GM19452 (cell line): Measurements from ENCODE around the gene NELFB.

Experiments used
- ATAC-seq: cut with Tn5 transposase; IDR thresholded peaks from one replicate; pipeline ENCODE4 v1.9.1; 2021; ENCODE audit not compliant: unreplicated experiment

Gene NELFB

DNA sequence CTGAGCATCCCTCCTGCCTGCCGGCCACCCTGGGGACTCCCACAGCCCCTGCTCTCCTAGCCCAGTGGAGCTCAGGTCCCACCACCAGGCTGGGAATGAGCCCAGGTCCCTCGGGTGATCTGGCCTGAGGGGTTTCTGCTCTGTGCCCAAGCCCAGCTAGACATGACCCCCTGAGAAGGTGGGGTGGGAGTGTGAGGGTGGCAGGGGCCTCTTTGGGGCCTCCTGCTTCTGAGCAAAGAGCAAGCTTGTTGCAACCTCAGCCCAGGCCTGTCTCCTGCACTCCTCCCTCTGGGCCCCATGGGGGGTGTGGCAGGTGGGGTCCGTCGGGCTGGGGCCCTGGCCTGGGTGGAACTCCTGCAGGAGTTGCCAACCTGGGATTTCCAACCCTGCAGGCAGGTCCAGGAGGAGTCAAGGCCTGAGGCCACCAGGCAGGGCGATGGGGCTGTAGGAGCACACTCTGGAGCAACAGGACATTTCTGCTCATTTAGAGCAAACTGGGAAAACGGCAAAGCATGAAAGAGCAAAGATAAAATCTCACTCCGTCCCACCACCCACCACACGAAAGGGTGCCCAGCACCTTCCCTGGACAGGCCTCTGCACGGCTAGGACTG is 58.3 kb downstream of the NELFB start:
- no peak for ATAC-seq

DNA sequence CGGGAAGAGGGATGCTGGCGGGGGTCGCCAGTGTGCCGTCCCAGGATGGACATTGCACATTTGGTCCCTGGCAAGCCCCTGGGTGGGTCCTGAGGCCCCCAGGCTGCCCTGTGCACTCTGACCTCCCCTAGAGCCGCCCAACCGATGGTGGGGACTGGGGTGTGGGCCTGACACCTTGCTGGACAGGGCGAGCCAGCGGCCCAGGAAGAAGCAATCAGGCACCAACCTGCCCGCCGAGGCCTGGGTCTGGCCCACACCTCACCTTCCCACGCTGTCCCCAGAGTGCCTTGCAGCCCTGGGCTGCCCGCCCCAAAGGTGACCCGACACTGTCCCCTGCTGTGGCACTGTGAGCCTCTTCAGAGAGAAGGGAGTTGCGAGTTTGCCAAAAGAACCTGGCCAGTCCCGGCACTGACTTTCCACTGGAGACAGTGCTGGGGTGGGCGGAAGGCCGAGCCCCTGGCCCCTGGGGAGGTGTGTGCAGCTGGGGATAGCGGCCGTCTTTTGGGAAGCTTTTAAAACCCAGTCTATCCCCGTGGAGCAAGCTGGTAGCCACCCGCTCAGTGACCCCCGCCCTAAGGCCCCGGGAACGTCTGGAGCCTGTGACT is 58.9 kb downstream of the NELFB start:
- no peak for ATAC-seq

DNA sequence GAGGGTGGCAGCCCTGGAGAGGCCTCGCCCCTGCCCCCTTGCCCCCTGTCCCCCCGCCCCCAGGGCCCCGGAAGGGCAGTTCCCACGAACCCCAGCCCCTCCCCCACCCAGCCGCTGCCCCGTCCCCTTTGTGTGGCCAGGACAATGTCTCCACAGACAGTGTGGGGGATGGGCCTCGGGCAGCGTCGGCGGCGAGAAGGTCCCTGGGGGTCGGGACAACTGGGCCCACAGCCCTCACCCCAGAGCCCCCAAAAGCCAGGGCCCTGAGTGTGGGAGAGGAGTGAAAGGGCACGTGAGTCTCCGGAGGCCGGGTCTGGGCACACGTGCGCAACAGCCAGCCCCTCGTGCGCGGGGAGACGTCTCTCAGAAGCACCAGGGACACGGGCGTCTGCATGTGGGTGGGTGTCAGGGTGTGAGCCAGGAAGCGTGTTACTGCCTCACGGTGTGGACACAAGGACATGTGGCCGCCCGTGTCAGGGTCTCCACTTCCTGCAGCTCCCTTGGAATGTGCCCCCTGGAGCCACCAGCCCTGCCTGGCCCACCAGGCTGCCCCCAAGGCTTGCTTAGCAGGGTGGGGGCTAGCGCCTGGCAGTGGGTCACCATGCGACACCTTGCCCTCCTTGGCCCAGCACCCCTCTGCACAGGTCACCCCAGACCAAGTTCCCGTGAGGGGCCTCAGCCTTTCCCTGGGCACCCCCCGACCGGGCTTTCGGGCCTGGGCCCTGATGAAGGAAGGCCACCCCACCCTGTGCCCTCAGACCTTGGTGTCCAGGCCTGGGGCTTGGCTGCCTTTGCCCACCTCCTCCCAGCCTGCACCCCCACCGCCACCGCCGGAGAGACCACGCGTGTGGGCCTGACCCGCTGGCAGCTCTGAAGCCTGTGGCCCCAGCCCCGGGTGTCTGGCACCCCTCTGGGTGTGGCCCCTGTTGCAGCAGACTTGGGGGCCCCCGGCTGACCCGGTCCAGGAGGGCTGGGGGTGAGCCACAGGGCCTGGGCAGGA is 59.7 kb downstream of the NELFB start:
- no peak for ATAC-seq

DNA sequence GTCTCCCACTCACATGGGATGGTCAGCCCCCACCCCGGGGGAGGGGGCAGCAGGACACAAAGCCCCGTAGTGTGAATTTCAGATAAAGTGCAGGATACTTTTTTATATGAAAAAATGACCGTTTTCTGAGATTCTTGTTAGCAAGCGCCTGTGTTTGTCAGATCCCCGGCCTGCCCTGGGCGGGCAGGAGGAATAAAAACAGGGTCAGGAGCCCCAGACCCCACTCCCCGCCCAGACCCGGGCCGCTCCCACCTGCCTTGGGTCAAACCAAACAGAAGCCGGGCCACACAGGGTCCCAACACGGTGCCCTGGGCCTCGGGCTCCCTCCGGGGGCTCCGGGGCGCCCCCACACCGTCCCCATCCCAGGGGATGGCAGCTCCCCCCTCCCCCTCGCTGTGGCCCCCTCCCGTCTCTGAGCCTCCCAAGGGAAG is 60.5 kb downstream of the NELFB start:
- no peak for ATAC-seq

DNA sequence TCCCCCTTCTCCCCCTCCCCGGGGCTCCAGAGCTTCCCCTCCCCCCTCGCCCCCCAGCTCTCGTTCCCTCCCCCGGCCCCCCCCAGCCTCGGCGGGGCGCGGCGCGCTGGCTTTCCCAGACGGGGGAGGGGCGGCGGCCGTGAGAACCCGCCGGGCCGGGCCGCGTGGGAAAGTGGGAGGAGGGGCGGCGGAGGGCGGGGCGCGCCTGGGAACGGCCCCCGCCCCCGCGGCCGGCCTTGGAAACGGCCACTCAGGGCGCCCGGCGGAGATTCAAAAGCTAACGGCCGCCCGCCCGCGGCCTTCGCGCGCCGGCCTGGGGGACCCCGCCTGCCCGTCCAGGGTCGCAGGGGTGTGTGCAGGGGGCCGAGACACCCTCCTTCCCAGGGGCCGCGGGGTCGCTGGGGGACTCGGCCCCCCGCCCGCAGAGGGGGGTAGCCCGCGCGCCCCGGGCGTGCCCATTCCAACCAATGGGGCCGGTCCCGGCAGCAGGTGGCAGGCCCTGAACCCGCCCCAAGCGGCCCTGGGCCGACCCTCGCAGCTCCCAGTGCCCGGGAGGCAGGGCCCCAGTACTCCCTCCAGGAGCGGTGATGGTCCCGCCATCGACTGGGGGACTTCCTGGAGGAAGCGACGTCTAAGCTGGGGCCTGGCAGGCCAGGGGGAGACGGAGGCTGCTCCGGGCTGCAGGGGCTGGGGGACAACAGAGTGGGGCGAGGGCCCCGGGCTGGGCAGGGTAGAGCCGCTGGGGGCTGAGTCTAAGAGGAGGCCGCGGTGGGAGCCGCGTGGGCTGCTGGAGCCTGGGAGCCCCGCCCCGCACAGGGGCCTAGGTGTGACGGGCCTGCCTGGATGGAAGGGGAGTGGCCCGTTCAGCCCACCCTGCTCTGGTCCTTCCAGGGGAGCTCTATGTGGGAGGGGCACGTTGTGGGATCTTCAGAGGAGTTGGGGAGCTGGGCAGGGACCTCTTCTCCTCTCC is 61.2 kb downstream of the NELFB start:
- no peak for ATAC-seq

DNA sequence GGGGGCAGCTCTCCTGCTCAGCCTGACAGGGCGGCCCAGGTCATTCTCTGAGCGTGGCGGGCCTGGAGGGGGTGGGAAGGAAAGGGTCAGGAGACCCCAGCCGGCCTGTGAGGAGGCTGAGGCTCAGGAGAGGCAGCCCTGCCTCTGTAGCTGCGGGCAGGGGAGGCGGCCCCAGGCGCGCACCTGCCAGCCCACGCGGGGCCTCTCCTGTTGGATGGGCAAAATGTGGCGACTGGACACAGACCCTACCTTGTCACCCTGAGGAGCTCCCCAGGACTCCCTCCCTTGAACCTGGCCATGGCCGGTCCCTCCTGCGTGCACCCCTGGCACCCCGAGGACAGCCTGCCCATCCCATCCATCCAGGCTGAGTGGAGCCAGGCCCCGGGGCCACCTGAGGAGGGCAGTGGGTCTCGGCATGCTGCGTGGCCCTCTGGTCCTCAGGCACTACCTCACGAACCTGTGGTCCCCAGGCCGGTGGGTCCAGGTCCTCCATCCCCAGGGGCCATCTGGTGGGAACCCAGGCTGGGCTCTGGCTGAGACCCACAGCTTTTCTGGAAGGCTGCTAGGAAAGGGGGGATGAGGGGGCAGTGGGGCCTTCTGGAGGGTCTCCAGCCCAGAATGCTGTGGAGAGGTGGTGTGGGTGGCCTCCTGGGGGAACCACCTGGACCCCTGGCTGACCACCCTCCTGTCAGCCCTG is 62.0 kb downstream of the NELFB start:
- ATAC-seq = no peak

DNA sequence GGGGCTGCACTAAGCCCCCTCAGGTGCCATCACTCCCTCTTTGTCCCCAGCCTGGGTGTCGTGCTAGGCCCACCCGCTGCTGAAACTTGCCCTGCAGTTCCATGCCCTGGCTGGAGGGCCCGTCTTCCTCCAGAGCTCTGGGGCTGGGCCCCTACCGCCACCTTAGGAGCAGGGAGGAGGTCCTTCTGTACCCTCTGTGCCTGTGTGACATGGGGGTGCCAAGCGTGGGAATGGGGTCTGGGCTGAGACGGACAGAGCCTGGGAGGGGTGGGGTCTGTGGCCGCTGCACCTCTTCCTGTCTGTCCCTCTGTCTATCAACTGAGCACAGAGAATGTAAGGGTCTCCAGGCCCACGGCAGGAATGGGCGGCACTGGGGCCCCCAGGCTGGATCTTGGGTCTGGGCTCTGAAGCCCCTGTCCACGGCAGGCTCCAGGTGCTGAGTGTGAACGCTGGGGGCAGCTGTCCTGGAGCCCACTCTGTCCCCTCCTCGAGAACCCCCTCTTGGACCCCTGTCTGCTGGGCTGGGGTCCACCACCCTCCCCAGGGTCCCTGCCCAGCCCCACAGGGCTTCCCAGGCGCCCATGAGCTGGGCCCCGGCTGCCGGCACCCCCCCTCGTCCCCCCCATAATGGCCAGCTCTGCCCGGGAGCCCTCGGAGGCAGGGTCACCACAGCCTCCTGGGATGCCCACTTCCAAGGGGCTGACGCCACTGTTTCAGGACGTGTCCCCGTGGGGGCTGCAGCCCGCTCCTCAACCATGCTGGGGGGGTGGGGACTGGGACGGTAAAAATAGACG is 62.8 kb downstream of the NELFB start:
- no peak for ATAC-seq

DNA sequence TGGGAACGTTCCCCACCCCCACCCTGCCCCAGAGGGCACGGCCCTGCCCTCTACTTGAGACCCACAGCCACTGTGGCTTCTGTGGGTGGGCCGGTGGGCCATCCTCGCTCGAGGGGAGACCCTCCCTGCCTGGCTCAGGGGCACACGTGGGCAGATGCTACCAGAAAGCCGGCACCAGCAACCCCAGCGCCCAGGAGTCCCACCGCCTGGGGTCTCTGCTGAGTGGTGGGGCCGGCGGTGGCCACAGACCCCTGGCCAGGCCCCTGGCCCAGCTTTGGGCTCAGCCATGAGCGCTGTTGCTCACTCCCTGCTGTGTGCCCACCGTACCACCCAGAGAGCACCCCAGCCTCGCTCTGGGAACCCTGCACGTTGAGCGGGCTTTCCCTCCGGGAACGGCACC is 63.5 kb downstream of the NELFB start:
- no peak for ATAC-seq

DNA sequence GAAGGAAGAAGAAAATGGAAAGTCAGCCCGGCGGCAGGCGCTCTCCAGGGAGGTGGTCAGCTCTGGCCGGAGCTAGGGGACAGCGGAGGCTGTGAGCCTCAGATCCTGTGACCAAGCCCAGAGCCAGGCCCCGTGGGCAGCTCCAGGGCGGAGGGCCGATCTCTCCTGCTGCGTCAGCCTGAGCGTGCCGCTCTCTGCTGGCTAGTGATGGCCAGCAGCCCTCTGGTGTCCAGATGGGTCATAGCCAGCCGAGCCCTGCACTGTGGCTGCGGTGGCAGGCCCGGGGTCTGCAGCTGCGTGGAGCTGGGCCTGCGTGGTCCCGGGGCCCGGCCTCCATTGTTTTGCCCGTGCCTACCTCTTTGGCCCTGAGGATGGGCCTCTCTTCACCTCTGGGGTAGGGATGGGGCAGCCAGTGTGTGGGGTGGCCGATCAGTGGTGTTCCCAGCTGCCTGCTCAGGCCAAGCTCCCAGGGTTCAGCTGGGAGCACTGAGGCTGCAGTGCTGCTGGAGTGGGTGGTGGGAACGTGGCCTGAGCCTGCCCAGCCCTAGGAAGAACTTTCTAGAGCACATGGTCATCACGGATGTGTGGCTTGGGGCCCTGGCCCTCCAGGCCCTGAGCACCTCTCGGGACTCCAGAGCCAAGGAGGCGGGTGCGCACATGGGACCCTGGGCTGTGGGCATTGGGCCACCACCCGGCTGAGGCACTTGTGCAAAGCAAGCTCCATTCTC is 64.0 kb downstream of the NELFB start:
- ATAC-seq = no peak

DNA sequence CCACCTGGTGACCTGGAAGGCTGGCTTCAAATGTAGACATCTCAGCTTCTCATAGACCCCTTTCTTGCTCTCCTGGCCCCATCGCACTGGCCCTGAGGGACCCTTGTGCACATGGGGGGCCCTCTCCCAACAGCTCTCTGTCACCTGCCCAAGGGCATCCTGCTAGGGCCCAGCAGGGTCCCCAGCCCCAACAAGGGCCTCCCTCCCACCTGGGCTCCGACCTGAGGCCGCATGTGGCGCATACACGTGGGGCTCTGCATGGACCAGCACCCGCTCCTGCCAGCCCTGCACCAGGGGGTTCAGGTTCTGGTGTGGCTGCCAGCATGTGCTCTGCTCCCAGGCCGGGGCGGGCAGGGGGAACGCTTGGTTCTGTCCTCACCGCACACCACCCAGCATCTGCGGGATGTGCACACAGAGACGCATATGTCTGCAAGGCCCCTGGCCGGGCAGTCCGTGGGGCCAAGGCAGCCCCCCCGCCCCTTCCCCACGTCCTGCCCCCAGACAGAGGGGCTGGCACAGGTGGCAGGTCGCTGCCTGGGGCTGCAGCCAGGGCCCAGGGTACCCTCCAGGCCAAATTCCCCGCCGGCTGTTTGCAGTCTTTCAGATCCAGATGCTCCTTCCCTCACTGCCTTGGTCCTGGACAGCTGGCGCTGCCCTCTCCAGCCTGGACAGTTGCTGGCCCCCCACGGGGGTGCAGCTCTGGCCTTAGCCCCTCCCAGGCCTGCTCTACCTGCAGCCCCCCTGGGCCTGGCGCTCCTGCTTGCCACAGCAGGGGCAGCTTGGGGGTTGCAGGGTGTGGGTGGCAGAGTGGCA is 64.8 kb downstream of the NELFB start:
- ATAC-seq = no peak

DNA sequence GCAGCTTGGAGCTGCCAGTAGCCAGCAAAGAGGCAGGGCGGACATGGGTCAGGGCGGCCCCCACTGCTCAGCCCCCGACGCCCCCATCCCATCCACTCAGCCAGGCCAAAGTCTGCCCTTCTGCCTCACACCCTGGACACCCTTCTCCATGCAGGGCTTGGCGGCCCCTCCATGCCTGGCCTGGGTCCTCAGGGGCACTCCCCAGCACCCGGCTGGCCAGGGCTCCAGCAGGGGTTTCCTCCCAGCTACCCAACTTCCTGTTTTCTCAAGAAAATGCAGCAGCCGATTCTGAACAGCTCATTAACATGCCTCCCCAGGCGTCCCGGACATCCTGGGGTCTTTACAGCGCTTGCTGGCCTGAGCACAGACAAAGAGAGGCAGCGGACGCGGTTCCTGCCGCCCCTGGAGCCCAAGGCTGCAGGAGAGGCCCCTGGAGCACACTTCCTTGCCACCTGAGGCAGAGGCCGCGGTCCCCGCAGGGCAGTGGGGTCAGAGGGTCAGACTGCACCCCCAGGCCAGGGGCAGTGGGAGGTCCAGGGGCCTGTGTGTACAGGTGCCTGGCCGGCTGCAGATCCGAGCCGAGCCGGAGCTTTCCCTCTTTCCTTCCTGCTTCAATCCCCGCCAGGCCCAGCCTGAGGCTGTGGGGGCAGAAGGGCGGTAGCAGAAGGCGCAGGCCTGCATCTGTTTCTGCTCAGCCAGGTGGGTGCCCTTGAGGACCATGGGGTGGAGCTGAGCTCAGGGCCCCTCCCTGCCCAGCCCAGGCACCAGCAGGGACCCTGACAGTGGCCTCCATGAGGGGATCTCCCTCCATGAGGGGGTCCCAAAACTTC is 65.6 kb downstream of the NELFB start:
- no peak for ATAC-seq

DNA sequence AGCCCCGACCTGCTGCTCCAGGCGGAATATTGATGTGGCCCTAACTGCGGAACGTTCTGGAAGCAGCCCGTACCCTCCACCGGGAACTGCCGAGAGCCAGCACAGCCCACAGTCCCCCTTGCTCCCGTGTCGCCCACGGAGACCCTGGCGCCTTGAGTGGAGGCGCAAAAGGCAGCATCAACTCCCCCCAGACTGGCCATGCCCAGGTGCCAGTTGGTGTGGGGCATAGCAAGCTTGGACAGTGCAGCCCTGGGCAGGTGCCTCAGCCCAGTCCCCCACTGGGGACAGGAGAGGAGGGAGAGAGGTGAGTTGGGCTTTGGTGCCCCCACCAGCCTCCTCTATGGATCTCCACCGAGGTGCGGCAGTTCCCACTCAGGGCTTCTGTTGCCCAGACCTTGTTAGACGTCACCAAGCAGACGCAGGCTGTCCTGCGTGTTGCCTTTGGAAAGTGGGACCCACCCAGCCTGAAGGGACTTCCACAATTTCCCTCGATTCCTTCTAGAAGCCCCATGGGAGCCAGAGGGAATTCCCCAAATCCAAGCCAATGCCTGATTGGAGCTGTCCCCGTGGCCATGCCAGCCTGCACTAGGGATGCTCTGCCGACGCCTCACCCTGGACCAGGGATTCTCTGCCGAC is 66.7 kb downstream of the NELFB start:
- no peak for ATAC-seq
